Hippocampal formation (tissue), 2 donors: ENCODE results near the gene NPM3.

Source experiments
- DNase-seq, 2 donors: peaks; one replicate each; lab custom pipeline; 2025; lab: John Stamatoyannopoulos, UW

Gene NPM3

DNA sequence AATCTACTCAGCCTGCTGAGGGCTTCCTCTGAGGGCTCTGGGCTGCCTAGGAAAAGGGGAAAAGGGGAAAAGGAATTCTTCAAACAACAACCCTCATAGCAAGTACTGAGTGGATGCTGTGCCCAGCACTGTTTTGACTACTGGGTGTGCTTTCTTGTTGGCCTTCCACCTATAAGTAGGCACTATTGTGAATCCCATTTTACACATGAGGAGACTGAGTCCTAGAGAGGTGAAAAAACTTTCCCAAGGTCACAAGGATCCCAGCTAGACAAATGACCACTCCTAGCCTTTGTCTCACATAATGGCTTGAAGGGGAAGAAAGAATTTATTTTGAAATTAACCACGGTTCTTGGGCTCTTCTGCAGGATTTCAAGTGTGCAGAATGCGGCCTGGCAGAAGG lies 24.4 kb downstream of the NPM3 start:
- no peak for DNase-seq

DNA sequence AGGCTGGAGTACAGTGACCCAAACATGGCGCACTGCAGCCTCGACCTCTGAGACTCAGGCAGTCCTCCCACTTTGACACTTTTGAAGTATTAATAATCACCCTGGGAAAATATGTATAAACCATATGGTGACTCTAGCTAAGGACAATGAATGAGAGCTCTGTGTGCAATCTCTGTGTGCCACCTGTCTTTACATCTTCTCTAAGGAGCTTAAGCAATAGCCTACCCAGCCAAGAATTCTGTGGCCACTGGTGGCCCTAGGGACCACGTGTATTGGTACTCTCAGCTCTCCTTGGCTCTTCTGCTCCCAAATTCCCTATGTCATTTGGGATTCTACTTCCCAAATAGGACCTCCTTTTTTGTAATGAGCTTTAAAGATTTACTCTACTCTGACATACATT lies 31.0 kb downstream of the NPM3 start:
- no peak for DNase-seq

DNA sequence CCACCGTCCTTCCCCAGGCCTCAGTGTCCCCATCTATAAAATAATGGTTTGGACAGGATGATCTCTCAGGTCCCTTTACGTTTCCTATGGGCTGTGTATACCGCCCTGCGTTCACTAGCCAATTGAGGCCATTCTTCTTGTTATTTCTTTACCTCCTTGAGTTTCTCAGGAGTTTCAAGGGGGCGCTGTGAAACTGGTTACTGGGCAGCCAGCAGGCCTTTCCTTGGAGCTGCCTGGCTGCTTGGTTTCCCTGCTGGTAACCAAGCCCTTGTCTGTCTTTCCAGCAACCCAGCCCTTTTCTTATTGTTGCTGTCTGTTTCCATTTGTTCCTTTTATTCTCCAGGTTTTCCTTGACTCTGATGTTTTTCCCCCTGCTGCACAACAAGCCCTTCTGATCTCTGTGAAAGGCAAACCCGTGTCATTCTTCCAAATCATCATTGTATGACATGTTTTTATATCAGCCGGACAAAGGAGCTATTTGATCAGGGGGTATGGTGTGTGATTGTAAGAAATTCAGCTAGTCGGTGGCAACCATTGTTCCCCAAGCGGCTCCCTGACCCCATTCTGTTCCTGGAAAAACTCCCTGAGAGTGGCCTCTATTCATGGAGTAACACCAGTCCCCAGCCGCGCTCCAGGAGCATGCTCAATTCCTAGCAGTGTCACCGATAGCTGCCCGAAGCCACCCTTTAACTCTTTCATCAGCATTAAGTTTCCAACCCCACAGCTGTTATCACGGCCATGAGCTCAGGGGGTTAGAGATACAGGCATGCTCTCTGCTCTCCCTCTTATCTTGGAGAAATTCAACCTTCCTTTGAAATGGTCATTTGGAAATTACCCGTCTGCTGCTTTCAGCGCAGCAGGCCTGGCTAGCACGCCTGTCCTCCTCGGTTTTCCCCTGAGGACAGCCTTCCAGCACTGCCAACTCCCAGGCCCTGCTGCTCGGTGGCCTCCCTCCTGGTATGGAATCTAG lies 33.9 kb downstream of the NPM3 start:
- no peak for DNase-seq

DNA sequence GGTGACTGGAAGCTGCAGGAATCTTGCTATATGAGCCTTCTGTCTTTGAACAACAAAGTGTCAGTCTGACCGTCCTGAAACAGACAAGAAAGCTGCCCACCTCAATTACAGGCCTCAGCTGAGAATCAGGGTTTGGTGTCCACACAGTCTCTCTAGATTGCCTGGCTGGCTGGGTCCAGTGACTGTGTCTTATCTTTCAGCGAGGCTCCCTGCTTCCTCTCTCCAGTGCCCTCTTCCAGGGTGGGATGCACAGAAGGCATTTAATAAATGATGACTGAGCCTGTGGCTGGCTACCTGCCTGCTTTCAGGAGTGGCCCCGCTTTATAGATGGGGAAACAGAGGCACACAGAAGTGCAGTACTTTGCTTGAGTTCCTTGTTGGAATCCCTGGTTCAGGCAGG lies 34.8 kb downstream of the NPM3 start:
- DNase-seq: no peak

DNA sequence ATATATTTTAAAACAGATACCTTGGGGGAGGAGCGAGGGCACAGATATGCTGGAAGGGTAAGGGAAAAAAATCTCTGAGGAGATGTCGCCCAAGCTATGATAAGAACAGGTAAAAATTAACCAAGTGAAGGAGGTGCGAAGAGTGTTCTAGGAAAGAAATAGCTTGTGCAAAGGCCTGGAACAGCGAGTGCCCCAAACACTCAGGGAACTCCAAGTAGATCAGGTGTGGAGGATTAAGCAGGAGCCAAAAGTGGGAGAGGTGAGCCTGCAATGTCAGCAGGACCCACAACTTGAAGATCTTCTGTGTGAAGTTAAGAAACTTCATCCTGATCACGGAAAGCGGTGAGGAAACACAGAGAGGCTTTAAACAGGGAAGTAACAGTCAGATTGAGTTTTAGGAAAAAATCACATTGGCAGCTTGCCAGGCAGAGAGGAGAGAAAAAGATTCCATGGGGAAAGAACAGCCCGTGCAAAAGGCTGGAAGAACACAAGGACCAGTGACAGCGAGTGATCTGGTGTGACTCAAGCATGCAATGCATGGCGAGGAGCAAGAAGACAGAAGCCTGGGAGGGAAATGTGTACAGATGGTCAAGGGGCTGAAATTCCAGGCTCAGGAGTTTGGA lies 38.1 kb downstream of the NPM3 start:
- DNase-seq: no peak

DNA sequence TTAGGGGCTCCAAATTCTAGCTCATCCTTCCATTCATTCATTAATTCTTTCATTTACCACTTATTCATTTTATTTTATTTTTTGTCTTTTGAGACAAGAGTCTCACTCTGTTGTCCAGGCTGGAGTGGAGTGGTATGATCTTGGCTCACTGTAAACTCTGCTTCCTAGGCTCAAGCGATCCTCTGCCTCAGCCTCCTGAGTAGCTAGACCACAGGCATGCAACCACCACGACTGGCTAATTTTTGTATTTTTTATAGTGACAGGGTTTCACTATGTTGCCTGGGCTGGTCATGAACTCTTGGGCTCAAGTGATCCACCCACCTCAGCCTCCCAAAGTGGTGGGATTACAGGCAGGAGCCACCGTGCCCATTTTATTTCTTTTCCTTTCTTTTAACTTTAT lies 39.0 kb downstream of the NPM3 start:
- DNase-seq: no peak

DNA sequence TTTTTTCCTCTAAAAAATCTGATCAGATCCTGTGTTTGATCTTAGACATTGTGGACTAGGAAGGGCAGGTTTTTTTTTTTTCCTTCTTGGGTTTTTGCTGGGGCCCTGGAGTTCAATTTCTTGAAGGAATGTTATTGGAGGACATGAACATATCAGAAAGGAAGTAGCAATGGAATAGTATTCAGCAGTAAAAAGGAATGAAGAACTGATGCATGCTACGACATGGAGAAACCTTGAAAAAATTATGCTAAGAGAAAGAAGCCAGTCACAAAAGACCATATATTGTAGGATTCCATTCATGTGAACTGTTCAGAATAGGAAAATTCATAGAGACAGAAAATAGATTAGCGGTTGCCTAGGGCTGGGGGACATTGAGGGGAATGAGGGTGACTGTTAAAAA lies 41.3 kb downstream of the NPM3 start:
- no peak for DNase-seq

DNA sequence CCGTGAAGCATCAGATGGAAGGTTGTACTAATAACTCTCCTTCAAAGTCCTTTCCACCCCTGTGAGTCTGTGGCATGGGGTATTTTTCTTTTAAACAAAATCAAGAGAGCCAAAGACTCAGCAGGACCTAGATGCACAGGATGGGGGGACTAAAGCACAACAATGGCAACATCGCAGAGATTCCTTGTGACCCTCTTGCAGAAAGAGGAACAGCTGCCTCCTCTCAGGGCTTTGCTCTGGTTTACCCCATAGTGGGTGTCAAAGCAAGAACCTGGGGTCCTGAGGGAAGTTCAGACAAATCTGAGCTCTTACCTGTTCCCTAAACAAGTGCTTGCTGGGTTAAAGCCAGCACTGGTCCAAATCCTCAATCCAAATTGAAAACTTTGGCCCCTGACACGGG lies 46.6 kb downstream of the NPM3 start:
- no peak for DNase-seq

DNA sequence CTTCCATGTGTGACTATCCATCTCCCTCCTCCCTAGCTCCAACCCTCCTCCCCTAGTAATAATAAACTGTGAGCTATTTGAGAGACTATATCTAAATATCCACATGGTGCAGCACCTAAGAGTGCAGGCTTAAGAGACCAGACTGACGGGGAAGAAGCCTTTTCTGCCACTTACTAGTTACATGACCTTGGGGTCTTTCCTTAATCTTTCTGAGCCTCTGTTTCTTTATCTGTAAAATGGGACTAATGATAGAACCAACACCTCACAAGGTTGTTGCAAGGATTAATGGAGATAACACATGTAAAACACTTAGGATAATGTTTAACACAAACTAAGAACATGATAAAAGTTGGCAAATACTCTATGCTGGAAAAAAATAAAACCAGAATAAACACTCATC lies 51.1 kb downstream of the NPM3 start:
- no peak for DNase-seq
